HG02943 (cell line): Measurements from ENCODE around the gene PDE4D.
"Not testable (repeated sequence)": the region's sequence is repeated elsewhere in the genome, so short reads cannot be mapped to it uniquely, and the experiment has no call there.

ENCODE experiments used
- ATAC-seq: cut with Tn5 transposase; IDR thresholded peaks from one replicate; pipeline ENCODE4 v1.9.1; 2021; ENCODE audit warnings: mild to moderate bottlenecking, low read depth, moderate library complexity; ENCODE audit not compliant: unreplicated experiment

The PDE4D gene

GRCh38 chr5:58979090-58979489, 914.4 kb downstream of the PDE4D start:
- ATAC-seq: no peak

DNA sequence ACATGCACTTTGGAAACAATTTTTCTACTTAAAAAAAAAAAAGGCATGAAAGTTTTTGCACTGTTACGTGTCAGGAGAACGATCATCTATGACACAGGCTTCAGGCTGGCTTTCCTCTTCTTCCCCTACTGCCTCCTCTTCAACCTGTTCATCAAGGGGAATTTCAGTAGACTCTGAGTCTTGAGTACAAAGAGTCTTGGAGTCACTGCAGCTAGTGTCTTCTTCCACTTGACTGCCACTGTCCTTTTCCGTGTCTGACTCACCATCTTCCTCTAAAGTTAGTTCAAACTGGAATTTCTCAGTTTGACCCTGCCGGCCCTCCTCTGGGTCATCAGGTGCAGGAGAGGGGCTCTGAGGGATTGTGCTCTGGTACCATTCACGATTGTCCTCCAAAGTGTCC, 918.9 kb downstream of the PDE4D start:
- no peak for ATAC-seq

GRCh38 chr5:58974083-58974482, 919.4 kb downstream of the PDE4D start:
- ATAC-seq: no peak

DNA sequence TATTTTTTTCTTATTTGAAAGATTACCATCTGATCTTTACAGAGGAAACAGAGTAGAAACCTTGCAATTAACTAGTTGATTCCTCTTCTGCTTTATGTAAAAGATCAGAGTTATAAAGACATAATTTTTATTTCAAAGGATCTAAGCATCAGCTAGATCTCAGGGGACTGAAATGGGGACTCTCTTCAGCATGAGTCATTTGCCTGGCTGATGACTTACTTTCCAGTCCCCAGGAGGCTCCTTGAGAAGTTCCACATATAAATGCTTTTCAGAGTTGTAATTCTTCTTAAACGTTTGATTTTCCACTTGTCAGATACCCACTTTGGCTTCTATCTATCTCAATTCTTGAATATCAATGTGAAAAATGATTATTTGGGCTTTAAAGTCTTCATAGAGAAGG, 921.2 kb downstream of the PDE4D start:
- no peak for ATAC-seq

- ATAC-seq: no peak
These were observed 922.8 kb downstream of the PDE4D start for GRCh38 chr5:58970766-58971165.

DNA sequence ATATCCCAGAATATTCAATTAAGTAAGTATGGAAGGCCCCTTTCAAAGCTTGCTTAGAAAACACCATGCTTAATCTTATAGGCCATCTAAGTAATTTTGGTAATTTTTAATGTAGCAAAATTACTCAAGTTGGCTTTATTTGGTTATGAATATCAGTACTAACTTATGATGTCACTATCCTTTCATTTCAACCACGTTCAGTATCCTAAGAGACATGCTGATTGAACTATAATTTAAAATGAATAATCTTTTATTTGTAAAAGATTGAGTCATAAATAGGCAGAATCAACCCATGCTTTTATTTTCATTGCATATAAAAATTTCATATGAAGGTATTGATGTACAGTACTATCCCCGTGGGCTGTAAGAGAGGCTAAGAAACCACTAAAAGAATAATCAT, 923.7 kb downstream of the PDE4D start:
- ATAC-seq: no peak

GRCh38 chr5:58969253-58969652, 924.3 kb downstream of the PDE4D start:
- no peak for ATAC-seq

GRCh38 chr5:58968350-58968749, 925.2 kb downstream of the PDE4D start:
- no peak for ATAC-seq

DNA sequence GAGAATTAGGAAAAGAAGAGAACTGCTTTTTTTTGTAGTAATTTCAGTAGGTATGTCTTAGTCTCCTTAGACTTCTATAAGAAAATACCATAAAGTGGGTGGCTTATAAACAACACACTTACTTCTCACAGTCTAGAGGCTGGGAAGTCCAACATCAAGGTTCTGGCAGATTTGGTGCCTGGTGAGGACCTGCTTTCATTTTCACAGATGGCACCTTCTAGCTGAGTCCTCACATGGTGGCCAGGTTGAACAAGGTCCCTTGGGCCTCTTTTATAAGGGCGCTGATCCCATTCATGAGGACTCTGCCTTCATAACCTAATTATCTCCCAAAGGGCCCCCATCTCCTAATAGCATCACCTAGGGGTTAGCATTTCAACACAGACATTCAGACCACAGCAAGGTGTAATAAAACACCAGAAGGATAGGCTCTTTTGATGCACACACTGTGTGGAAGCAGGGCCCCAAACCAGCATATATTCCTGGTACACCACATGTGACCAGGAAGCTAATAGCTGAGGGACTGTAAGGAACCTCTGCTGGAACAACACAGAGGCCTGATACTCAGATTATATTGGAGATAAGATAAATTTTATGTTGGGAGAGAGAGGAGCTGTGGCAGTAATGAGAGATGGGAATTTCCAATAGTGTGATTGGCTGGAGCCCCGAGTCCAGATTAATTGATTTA, 925.8 kb downstream of the PDE4D start:
- ATAC-seq: no peak

DNA sequence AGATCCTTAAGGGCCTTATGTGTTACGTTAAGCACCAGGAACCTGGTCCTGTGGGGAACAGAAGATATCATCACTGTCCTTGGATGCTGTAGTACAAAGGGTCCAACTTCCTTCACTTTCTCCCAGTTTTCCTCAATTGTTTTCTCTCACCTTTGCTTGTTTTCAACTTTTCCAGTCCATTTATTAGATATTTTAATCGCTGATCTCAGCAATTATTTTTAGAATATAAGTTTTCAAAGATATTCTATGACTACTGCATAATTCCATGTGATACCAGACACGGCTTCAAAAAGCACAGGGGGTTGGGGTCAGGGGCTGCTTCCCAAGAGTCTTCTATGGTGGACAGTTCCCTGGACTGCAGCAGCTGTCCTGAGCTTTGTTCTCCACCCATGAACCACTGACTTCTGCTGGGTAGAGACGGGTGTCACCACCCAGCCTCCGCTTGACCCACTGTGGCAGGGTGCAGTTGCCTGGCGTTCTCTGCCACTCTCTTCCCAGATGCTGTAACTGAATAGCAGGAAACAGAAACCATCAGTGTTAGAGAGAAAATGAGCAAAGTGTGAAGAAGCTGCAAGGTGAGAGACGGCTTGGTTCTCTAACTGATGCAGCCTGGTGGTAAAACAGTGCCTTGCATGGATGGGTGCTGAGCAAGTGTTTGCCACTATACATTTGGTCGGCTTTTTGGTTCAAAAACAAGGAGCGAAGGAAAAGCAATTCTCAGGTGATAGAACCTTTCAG, 927.7 kb downstream of the PDE4D start:
- ATAC-seq: no peak

DNA sequence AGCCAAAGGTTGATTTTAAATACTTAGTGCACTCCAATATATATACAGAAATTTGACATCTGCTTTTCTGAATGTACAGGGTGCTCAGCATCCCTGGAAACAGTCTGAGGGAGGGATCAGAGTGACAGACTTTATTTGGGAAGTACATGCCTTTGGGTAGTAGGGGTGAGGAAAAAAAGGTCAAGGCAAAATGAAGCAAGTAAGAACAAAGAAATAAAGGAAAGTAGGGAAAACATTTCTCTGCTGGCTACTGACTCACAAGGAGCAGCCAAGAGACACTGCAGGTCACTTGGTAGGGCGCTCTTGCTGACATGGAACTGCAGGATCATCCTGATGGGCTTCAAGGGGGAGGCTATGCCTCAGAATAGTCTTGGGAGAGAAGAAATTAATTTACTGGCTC, 929.7 kb downstream of the PDE4D start:
- ATAC-seq: no peak

DNA sequence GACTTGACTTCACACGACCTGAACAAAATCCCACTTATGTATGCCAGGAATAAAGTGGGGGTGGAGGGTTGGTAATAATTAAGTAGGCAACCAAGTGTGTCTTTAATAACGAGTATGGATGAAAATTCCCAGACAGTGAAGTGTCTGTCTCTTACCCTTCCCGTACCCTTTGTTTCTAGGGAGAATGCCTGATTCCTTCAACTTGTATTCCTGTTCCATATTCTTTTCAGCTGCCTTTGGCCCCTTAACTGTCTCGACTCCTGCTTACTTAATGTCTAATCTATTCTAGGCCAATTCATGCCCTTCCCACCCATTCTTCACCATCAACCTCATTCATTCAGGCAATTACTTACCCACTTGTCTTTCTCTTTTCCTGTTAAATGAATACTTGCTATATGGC, 930.2 kb downstream of the PDE4D start:
- no peak for ATAC-seq

DNA sequence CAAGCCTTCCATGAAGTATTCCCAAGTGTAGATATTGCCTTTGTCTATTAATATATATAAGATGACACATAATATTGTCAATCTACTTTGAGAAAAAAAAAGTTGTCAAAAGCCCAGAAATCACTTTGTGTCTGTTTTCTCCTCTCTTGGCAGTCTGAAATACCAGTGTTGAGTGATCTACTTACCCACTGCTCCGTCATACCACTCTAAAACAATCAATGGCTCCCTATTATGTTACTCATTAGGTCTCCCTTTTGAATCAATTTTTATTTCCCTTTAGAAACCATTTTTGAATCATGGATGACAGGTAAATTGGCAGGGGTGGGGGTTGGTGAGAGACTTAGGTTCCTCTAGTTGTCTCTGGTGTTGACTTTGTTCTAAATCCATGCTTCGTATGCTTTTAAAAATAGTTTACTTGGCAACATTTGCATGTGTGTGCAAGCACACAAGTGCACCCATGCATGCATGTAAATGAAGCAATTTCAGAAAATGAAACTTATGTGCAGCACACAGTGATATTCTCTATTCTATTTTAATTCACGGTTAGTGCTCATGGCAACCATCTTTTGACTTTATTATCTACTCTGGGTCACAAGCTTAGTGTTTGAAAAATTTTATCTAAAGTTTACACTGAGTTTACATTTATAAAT, 931.8 kb downstream of the PDE4D start:
- ATAC-seq: no peak

DNA sequence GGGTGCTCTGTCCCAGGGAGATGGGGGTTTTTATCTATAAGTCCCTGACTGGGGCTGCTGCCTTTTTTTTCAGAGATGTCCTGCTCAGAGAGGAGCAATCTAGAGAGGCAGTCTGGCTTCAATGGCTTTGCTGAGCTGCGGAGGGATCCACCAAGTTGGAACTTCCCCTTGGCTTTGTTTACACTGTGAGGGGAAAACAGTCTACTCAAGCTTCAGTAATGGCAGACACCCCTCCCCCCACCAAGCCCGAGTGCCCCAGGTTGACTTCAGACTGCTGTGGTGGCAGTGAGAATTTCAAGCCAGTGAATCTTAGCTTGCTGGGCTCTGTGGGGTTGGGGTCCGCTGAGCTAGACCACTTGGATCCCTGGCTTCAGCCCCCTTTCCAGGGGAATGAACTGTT, 934.8 kb downstream of the PDE4D start:
- ATAC-seq: no peak

DNA sequence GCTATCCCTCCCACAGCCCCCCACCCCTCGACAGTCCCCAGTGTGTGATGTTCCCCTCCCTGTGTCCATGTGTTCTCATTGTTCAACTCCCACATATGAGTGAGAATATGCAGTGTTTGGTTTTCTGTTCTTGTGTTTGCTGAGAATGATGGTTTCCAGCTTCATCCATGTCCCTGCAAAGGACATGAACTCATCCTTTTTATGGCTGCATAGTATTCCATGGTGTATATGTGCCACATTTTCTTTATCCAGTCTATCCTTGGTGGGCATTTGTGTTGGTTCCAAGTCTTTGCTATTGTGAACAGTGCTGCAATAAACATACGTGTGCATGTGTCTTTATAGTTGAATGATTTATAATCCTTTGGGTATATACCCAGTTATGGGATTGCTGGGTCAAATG, 940.3 kb downstream of the PDE4D start:
- not testable (repeated sequence) for ATAC-seq

- no peak for ATAC-seq
These were observed 943.3 kb downstream of the PDE4D start for GRCh38 chr5:58950224-58950623.

GRCh38 chr5:58946230-58946629, 947.3 kb downstream of the PDE4D start:
- ATAC-seq: no peak

DNA sequence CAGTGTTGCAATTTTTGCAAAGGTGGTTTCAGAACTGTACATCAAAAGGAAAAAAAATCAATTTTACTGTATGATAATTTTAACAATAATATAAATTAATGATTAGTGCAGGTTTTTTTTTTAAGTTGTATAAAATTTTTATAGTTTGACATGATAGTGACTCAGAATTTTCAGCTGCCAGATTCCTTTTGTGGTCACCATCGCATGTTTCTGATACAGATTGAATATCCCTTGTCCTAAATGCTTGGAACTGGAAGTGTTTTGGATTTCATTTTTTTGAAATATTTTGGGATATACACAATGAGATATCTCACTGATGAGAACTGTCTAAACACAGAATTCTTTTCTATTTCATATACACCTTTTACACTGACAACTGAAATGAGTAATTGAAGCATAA, 949.3 kb downstream of the PDE4D start:
- ATAC-seq: no peak

DNA sequence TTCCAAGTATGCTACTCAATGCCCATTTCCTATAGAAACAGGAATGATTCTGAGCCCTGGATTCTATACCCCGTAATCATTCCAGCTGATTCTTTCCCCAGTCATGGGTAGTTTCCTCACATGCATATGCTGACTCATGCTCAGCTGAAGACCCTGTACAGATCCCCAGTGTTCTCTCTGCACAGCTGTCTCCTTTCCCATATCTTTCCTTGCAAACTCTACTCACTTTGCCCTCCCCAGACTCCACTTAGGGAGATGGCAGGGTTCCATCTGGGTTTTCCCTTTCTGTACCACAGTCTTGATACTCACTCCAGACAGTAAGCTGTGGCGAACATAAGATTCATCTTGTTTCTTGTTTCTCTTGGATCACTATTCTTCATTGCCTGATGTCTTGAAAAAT, 953.1 kb downstream of the PDE4D start:
- no peak for ATAC-seq

DNA sequence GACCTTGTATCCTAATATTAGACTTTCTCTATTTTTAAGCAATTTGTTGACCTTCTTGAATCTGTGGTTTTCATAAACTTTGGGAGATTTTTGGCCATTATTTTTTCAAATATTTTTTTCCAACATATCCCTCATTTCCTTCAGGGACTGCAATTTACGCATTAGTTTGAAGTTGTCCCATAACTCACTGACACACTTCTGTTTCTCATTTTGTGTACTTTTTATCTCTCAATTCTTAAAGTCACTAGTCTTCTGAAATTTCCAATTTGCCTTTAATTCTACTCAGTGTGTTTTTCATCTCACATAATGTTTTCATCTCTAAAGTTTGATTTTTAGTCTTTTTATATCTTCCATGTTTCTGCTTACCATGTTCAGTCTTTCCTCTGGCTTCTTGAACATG, 953.9 kb downstream of the PDE4D start:
- ATAC-seq: no peak

DNA sequence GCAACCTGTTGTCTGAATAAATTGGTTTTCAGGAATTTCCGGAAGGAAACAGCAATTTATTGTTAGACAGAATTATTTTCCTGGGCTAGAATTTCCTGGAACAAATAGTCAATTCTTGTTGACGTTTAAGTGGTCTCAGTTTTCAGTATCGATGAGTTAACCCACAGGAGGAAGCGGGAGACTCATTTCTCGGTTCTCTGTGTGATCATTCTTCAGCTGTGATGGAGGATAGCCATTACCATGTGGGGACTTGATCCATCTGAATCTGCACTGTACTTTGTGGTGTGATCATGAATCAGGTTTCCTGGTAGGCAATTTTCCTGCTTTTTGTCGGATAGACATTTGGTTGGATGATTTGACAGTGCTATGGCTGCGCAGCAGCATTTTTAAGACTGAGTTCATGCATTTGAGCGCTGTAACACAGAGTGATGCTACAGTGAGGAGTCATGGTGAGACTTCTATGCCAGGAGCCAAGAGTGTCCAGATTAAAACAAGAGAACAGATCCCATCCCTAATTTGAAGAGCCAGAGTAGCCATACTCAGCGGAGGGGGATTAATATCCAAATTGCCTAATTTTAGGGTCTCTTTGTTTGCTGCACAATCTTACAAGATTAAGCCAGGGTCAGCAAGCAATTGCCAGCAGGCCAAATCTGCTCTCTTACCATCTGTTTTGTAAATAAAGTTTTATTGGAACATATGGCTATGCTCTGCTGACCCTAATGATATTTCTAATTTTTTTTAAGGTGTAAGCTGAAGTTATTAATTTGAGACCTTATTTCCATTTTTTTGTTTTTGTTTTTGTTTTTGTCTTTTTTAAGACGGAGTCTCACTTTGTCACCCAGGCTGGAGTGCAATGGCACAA, 954.7 kb downstream of the PDE4D start:
- no peak for ATAC-seq
